Tongue (tissue), 2 donors: ENCODE measurements around the gene POU6F2. TPM values are rescaled to one million over a fixed set of nuclear protein-coding genes. Genes with fewer than 3 reads are reported as not detected.
A peak's percentile ranks its signal among the peaks of the same experiment; 100 is the strongest.
"Not testable (repeated sequence)": the region's sequence is repeated elsewhere in the genome, so short reads cannot be mapped to it uniquely, and the experiment has no call there.

Source experiments
- DNase-seq: peaks from one replicate; pipeline ENCODE4 v3.0.0-alpha.2; 2015
- total RNA-seq: library from RNA; depleted of rRNA; stranded (reverse); fragments of >200 nt; gene quantifications from one replicate; pipeline ENCODE4 v1.2.3, GENCODE V29; 2014

Gene POU6F2
- total RNA-seq, 1 donor from 2014 or later, result not detected

- no peak for DNase-seq
These were observed 25.0 kb downstream of the POU6F2 start for GRCh38 chr7:39002755-39003154.

GRCh38 chr7:39005036-39005435 is 27.3 kb downstream of the POU6F2 start:
- no peak for DNase-seq

DNA sequence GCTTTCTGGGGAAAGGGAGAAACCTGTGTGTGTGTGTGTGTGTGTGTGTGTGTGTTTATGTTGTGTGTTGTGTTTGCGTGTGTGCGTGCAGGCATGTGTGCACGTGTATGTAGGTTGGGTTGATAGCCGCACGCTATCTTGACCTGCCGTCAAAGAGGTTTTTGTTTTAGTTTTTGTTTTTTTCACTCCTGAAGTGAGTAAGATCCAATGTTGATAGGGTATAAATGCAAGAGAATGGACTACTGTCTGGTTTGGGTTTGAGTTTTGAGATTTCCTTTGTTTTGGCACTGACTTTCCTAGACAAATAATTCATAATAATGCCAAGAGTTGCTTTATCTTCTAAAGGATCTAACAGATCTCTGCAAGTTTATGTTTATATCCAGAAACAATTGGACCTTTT is 27.8 kb downstream of the POU6F2 start:
- DNase-seq, result no peak

DNA sequence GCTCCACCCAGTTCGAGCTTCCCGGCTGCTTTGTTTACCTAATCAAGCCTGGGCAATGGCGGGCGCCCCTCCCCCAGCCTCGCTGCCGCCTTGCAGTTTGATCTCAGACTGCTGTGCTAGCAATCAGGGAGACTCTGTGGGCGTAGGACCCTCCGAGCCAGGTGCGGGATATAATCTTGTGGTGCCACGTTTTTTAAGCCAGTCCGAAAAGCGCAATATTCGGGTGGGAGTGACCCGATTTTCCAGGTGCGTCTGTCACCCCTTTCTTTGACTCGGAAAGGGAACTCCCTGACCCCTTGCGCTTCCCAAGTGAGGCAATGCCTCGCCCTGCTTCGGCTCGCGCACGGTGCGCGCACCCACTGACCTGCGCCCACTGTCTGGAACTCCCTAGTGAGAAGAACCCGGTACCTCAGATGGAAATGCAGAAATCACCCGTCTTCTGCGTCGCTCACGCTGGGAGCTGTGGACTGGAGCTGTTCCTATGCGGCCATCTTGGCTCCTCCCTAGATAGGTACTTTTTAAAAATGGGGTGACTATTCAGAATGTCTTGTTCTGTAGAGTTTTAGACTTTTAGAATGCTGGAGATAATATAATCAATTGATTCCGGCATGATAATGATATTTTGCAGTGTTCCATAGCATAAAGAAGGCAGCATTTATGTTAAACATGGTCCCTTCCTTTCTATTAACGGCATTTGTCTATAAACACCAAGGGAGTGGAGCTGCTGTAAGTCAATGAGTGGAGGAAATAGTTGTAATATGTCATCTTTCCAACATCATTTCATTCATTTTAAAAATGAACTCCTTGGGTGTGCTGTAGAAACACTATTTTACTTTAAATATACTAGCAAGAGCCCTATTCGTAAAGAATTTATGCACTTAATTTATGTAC is 35.6 kb downstream of the POU6F2 start:
- not testable (repeated sequence) for DNase-seq

DNA sequence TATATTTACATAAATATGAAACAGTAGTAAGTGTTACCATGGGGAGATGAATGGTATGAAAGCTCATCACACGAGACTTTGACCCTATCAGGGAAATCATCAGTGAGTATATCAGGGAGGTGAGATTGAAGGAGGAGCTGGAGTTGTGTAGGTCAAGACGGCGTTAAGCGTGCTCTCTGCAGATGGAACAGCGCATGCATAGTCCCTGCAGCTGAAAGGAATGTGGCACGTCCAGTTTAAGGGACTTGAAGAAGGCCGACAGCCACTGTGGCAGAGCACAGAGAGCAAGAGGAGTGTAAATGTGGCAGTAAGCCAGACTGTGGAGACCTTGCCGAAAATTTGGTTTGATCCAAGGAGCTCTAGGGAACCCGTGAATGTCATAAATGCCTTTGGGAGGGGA is 38.9 kb downstream of the POU6F2 start:
- DNase-seq, result peak; percentile 3

DNA sequence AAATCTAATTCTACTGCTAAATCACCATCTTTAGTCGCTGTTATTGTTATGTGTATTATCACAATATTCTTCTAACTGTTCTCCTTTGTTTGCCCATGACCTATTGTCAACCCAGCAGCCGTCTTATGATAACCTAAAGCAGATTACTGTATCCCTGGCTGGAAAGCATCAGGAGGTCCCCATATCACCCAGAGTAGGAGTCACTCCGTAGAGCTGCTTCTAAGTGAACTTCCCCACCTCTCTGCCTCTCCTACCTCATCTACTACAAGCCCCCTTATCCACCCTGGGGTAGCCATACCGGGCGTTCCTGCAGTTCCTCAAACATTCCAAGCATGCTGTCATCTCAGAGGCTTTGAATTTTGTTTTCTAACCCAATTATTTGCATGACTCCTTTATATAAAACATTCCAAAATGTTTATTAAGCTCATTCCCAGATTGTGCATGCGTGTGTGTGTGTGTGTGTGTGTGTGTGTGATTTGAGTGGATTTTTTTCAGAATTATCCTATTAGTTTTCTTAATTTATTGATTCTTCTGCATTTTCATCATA is 39.7 kb downstream of the POU6F2 start:
- DNase-seq, result no peak

- no peak for DNase-seq
These were observed 45.1 kb downstream of the POU6F2 start for GRCh38 chr7:39022796-39023195.

- DNase-seq, result no peak
These were observed 49.8 kb downstream of the POU6F2 start for GRCh38 chr7:39027491-39027890.

- no peak for DNase-seq
These were observed 56.3 kb downstream of the POU6F2 start for GRCh38 chr7:39033885-39034624.

GRCh38 chr7:39035156-39035555 is 57.4 kb downstream of the POU6F2 start:
- no peak for DNase-seq

DNA sequence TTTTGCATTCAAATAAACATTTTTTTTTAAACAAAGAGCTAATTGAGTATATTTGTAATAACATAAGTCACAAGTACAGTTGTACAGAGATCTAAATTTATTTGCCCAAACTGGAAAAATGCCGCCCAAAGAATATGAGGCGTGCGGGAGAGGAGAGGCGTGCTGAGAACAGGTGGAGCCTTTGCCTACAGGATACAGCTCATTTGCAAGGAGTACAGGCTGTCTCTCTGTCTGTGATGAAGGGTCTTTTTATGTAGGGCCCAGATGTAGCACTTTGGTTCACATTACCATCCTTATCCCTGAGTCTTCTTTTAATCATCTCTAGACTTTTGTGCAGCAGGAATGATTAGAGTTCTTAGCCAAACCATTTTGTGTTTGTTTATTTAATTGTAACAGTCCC is 58.2 kb downstream of the POU6F2 start:
- DNase-seq, result no peak

DNA sequence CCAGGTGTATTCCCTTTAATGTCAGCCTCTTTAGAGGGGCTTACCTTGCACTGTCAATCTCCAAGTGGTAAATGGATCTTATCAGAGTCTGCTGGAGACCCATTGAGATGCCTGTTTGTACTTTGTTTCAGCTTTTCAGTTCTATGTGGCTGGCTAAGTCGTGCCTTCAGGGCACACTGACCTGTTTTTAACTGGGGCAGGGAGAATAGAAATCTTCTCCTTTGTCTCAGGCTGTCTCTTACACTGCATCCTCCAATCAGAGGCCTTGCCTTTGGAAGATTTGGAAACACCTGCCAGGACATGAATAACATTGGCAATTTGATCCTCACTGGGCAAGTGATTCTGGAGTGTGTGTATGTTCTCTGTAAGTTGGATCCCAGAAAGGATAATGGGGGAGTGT is 65.0 kb downstream of the POU6F2 start:
- peak; percentile 4 for DNase-seq

- DNase-seq, result no peak
These were observed 65.8 kb downstream of the POU6F2 start for GRCh38 chr7:39043531-39043930.

DNA sequence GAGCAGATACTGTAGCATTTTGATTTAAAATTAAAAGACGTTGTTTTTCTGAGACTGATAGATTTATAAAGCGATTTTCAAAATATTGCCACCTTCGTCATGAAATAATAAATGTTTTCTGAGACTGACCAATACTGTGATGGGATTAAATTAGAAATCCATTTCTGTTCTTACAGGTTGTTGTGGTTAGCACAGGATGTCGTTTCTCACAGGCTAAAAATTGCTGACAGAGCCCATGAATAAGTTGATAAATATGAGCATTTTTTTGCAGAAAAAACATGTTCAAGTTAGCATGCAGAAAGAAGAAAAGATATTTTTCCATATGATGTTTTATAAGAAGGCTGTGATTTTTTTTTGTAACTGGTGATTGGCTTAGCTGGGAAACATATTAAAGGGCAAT is 66.8 kb downstream of the POU6F2 start:
- no peak for DNase-seq

DNA sequence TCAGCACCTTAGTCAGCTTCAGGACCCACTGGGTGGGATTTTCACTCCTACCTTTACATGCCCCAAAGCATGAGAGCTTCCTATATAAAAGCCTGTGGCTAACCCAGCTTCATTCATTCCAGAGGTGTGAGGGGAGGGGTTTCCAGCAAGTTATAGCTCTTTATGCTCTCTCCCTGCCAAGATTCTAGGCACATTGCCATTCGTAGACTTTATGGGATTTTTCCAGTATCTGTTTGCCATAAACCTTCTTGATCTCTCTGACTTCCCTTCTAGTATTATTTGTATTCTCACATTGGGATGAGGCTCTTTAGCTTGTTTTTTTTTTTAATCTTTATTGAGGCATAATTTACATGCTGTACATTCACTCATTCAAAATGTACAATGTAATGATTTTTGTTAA is 67.5 kb downstream of the POU6F2 start:
- DNase-seq, result no peak

- DNase-seq, result no peak
These were observed 73.6 kb downstream of the POU6F2 start for GRCh38 chr7:39051279-39051678.

DNA sequence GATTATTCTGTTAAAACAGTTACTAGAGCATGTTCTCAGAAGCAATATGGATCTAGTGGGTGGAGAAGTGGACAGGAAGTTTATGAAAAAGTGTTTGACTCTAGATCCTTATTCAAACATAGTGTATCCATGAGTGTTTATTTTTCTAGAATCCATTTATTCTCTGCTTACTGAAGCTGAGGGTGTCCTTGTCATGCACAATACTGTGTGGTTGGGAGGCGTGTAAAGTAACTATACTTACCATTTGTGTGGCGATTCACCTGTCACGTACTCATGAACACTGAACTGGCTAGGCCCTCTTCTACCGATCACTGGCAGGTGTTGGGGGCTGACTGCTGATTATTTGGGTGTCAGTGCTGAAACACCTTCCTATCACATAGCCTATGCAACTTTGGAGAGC is 74.0 kb downstream of the POU6F2 start:
- no peak for DNase-seq

DNA sequence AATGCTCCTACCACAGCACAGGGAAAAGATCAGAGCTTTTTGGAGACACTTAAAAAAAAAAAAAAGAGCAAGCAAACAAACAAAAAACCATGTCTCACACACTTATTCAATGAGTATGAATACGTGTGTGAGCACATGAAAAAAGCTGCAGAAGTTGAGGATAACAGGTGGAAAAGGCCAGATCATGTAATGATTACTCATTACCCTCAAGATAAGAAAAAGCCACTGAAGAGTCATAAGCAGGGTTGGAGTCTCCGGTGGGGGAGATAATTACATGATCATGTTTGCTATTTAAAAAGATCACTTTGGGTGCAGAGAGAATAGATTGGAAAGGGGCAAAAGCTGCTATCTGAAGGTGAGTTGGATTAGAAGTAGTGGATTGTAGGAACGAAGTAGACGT is 77.0 kb downstream of the POU6F2 start:
- no peak for DNase-seq

GRCh38 chr7:39056153-39056552 is 78.4 kb downstream of the POU6F2 start:
- DNase-seq, result no peak

DNA sequence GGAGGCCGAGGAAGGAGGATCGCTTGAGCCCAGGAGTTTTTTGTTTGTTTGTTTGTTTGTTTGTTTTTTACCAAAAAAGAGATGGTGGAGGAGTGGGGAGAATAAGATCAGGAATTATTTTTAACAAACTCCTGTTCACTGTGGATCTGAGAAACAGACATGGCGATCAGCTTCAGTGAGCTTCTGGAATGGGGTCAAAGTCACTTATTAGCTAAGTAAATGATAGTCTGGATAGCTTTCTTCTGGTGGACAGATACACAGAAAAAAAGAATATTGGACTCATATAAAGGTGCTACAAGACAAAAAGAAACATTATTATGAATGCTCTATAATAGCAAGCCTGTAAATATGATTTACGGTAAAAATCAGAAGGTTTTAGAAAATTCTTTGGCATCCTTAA is 85.1 kb downstream of the POU6F2 start:
- DNase-seq, result no peak

DNA sequence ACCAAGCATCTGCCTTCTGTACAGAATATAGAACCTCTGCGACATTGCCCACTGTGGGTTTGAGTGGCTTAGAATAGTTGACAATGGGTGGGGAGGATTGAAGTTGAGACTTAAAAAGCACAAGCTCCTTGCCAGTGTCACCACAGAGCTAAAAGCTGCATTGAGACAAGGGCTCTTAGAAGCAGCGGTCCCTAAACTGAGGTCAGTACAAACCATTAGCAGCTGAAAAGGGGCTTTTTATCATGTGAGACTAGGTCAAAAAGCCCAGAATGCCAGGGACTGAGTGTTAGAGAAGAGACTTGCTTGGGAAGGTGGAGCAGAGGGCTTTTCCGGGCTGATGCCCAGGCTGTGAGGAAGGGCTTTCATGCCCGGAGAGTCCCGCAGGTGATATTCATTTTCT is 91.3 kb downstream of the POU6F2 start:
- no peak for DNase-seq

GRCh38 chr7:39069896-39070881 is 92.5 kb downstream of the POU6F2 start:
- DNase-seq, result no peak
